ENCODE results near the gene SPRR5.

Gene SPRR5

DNA sequence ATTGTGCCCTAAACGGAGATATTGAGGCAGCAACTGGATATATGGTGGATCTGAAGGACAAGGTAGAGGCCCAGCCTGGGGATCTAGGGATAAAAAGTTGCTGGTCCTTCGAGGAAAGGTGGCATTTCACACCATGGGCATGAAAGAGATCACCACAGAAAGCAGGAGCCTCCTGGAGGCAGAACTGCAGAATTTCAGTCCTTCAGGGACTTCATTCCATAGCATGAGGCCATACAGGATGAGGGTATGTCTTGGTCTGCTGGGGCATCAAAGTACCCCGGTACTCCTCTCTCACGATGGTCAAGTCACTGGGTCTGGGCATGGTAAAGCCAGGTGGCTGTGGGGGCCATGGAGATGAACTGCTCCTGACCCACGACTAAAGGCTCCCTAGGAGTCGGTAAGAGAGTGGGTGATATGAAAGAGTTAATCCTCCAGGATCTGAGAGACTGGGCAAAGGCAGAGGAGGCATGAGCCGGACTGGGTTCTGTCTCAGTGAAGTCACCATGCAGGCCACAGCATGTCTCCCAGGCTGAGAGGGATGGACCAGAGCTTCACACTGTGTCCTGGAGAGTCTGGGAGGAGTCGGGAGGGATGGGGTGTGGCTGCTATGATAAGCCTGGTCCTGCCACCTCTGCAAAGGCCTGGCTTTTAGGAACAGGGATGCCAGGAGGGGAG is 5.8 kb upstream of the SPRR5 start:
- Histone ChIP-seq H3K4me3 (no peak overlapping the region), H3K27ac (no peak overlapping the region)

GRCh38 chr1:152942161-152942560 is 4.8 kb upstream of the SPRR5 start:
- Histone ChIP-seq H3K4me3 (no peak overlapping the region), H3K27ac (no peak overlapping the region)

- no peak overlapping the region for H3K4me3 ChIP-seq
- no peak overlapping the region for H3K27ac ChIP-seq
Observed at GRCh38 chr1:152946248-152946647, 758 bp upstream of the SPRR5 start.

DNA sequence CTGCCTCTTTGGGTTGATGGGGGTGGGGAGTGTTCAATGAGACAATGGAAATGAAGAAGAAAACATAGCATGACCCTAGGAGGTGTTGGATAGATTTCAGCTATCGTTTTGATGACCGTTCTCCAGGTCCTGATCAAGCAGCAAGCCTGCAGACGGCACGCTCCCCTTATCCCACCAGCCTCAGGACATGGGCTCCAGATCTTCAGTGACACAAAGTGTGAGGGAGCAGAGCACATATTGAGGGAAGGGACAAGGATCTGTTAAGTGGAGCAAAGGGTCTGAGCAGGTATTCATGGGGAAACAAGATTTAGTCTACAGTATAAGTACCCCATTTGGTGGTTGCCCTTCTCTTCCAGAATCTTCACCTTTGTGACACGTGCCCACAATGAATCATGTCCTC is 4.7 kb downstream of the SPRR5 start:
- no peak overlapping the region for H3K4me3 ChIP-seq
- H3K27ac ChIP-seq = no peak overlapping the region

GRCh38 chr1:152953761-152954160 is 6.8 kb downstream of the SPRR5 start:
- no peak overlapping the region for H3K4me3 ChIP-seq
- peak overlapping the region in 18 of 21 experiments; percentile 6 to 83 (median 72) for H3K27ac ChIP-seq

DNA sequence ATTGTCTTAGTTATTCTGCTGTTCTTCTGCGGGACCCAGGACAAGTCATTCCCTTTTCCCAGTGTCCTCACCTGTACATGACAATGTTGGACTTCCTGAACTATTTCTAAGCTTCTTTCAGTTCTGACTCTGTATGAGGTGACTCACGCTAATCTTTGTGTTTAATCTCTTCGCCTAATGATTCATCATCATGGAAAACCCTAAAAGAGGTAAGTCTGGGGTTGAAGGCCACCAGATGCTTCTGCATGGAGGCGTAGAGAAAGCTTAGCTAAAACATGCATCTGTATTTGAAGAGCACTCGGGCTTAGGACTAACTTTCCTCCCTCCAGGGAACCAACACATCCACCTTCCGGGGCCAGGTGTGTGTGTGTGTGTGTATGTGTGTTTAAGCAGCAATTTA is 7.4 kb downstream of the SPRR5 start:
- peak overlapping the region in 18 of 21 experiments; percentile 6 to 83 (median 72) for H3K27ac ChIP-seq
- no peak overlapping the region for H3K4me3 ChIP-seq

DNA sequence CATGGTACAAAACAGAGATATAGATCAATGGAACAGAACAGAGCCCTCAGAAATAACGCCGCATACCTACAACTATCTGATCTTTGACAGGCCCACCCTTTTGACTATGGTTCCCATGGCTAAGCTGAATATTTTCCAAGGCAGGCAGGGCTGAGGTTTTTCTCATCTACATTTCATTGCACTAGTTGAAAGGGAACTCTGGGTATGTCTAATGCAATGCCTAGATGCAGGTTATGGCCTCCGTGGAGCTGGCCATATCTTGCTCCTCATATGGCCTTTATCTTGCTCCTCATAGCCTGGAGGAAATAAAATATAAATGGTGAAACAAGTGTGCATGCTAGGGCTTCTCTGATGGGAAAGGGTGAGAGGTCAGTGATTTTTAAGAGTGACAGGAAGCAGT is 10.6 kb downstream of the SPRR5 start:
- no peak overlapping the region for H3K4me3 ChIP-seq
- no peak overlapping the region for H3K27ac ChIP-seq

DNA sequence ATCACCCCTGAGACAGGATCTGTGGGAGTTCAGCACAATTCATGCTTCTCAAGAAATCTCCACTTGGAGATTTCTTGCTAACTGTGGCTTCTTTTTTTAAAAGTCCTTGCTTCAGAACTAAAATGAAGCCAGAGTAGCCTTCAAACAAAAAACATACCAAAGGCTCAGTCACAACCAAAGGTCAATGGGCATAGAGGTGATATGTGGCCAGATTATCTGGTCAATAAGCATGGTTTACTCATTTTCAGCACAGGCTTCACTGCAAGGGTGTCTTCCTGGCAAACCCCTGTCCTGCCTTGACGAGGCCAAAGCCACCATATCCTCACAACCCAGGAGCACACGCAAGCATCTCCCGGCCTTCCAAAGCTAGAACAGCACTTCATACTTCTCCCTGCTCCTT is 12.3 kb downstream of the SPRR5 start:
- no peak overlapping the region for H3K4me3 ChIP-seq
- H3K27ac ChIP-seq = no peak overlapping the region

DNA sequence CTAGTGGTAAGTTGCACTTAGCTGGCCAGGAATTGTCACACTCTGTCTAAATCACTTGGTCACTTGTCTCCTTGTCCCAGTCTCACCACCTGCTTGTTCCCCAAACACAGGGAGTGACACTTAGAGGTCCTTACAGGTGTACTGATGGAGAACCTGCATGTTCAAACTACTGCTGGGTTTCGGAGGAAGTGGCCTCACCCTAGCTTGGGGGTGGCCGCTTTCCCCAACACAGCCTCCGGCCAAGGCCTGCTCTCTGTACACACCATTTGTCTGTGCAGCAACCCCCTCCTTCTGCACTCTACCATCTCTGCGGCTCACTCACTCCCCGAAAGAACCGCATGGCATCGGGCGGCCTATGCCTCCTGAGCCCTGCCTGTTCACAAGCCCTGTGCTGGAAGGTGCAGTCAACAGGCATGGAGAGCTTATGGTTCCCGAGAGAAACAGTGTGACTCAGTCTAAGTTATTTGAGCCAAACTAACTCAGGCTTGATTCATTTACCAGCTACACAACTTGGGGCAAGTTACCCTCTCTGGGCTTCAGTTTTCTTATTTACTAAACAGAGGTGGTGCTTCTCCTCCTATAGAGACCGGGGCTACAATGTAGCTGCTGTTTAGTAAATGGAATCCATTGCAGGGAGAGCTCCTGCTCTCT is 12.9 kb downstream of the SPRR5 start:
- H3K27ac ChIP-seq = no peak overlapping the region
- H3K4me3 ChIP-seq = no peak overlapping the region

DNA sequence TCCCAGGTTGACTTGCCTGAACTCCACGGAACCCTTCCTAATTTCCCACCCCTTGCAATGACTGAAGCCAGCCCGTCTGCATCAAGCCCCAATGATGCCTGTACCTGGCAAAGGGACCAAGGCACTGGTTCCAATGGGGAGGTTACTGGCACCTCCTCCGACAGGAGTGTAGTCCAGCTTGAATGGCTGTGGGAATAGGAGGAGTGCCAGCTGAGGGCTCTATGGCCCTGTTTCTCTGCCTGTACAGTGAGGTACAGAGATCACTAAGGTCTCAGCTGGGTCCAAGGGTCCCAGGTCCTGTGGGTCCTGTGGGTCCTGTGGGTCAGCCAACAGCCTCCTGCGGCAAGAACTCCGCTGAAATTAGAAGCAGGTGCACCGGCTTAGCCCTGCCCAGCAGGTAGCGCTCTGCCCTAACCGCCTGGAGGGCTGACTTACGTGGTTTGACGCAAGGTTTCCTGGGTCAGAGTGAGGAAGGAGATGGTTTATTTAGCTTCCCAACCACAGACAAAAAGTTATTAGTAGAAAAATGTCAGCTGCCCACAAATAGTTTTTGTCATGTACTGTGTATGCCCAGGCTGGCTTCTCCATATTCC is 13.5 kb downstream of the SPRR5 start:
- Histone ChIP-seq H3K4me3 (no peak overlapping the region), H3K27ac (no peak overlapping the region)

DNA sequence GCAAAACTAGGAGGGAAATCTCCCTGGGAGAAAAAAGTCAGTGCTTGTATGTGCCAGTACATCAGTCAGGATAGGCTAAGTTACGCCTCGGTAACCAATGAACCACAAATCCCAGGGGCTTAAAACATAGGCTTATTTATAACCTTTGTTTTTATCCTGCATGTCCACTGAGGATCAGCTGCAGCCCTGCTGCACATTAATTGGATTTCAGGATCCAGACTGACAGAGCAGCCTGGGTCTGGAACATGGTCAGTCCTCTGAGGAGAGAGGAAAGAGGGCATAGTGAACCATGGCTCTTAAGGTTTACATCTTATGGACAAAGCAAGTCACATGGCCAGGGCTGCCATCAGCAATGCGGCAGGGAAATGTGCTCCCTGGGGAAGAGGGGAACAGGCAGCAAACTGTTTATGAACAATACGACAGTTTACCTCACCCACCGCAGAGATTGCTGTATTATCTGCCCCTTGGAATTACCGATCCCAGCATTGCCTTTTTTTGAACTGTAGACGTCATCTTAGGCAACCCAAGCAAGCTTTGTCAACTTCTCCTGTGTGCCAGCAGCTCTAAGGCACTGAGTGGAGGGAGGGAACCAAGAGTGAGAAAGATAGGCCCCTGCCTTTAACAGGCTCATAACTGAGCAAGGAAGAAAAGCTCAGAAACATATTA is 14.4 kb downstream of the SPRR5 start:
- no peak overlapping the region for H3K27ac ChIP-seq
- H3K4me3 ChIP-seq = no peak overlapping the region

DNA sequence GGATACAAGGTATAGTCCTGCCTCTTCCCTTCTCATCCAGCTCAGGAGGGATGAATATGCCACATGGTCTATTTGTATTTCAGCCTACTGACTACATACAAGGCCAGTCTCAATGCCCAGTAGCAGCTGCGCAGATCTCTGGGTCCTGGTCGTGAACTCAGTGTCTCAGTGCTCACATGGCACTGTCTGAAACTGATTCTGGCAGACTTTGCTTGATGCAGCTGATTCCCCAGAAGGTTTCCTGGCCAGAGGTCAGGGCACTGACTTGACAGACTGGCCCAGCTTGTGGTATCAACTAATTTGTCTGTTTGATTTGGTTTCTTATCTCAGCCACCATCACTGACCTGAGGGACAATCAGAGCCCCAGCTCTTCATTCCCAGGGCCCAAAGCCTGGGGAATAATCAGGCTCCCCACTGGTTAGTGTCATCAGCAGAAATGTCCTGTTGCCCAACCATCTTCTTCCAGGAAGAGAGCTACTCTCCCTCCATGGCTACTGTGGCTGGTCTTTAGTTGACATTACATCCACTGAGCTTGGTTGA is 15.9 kb downstream of the SPRR5 start:
- H3K4me3 ChIP-seq = no peak overlapping the region
- H3K27ac ChIP-seq = no peak overlapping the region

DNA sequence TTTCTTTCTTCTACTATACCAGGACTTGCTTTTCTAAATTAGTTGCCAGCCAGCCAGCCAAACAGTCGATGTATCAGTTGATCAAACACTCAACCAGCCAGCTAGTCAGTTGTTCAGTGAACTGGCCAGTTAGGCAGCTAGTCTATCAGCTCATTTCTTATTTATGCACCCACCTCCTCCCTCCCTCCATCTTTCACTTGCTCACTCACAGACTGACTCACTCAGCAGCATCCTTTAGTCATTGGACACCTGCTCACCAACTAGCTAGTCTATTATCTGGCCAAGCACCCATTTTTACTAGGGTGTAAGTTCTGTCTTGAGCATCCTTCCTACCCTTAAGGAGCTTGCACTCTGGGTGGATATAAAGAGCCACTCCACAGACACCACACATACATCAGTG is 17.5 kb downstream of the SPRR5 start:
- Histone ChIP-seq H3K4me3 (no peak overlapping the region), H3K27ac (peak overlapping the region in 1 of 21 experiments; percentile 46)

GRCh38 chr1:152965853-152966252 is 18.8 kb downstream of the SPRR5 start:
- Histone ChIP-seq H3K27ac (no peak overlapping the region), H3K4me3 (no peak overlapping the region)

DNA sequence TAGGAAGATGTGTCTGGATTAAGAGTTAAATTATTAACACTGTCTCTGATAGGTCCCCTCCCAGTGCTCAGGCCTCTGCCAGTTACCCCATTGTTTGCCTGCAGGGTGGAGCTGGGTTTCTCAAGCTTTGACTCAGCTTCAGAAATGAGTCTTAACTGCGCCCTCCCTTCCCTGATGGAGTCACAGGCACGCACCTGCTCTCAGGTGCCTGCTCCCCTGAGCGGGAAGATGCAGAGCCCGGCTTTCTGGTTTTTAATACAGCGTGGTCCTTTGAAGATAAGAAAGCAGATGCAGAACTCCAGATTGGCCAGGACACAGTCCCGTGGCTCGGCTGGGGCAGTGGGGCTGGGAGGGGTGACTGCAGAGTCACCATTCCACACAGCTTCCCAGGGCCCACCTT is 20.2 kb downstream of the SPRR5 start:
- H3K4me3 ChIP-seq = no peak overlapping the region

DNA sequence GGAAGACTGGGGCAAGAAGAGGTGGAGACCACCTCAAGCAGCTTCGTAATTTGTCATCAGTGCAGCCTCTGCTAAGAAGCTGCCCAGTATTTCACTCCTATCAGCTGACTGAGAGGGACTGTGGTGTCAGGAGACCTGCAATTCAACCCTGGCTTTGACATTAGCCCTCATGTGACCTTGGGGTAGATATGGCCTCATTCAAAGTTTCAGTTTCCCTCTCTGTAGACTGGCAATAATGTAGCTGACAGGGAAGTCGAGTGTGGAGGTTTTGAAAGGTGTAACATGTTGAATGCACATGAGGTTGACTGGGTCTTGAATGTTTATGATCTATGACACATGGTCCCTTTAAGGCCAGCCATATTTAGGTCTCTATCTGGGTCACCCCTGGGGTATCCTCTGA is 21.2 kb downstream of the SPRR5 start:
- Histone ChIP-seq H3K27ac (peak overlapping the region in 6 of 21 experiments; percentile 3 to 75 (median 22)), H3K4me3 (no peak overlapping the region)

More for the DNA sequence above, 20.2 kb downstream of the SPRR5 start:
- peak overlapping the region in 12 of 21 experiments; percentile 20 to 75 (median 62) for H3K27ac ChIP-seq

- Histone ChIP-seq H3K4me3 (no peak overlapping the region), H3K27ac (peak overlapping the region in 5 of 21 experiments; percentile 3 to 75 (median 24))
Observed at GRCh38 chr1:152969036-152969435, 22.0 kb downstream of the SPRR5 start.

- Histone ChIP-seq H3K27ac (peak within 1 kb of the TSS in 2 of 21 experiments; percentile 3 to 67), H3K4me3 (no peak within 1 kb of the TSS)
Observed at GRCh38 chr1:152970495-152970894, 23.5 kb downstream of the SPRR5 start, which contains the start of gene SPRR4. Gene SPRR4, plus strand, starts transcription at chr1:152970648. Its CDS starts 1,243 bp downstream, at chr1:152971891.

- H3K27ac ChIP-seq = peak overlapping the region in 5 of 21 experiments; percentile 8 to 37 (median 35)
- no peak overlapping the region for H3K4me3 ChIP-seq
Observed at GRCh38 chr1:152972196-152972886, 25.3 kb downstream of the SPRR5 start.

DNA sequence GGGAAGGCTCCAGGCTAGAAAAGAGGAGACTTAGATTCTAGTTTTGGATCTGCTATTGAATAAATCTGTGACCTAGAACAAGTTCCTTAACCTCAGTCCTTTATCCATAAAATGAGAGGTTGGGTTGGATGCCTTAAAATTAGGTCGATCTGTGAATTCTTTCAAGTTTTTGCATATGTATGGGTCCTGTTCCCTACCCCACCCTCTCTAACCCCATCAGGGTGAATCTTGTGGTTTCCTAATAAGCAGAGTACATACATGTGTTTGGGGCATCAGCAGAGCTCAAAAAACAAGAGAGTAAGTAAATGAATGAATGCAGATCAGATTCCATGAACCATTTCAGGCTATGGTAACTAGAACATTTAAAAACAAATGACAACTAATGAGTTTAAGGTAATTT is 29.7 kb downstream of the SPRR5 start:
- no peak overlapping the region for H3K4me3 ChIP-seq
- no peak overlapping the region for H3K27ac ChIP-seq
